Endothelial cell of hepatic sinusoid (primary cell): ENCODE data around the gene SRSF1.
"Not testable (repeated sequence)": the region's sequence is repeated elsewhere in the genome, so short reads cannot be mapped to it uniquely, and the experiment has no call there.

Experiments
- in situ Hi-C: cut with HindIII; loops from 2 replicates; pipeline ENCODE4 v1.10.0; 2017; ENCODE audit warnings: low sequenced_read_pairs

SRSF1 gene, protein sequence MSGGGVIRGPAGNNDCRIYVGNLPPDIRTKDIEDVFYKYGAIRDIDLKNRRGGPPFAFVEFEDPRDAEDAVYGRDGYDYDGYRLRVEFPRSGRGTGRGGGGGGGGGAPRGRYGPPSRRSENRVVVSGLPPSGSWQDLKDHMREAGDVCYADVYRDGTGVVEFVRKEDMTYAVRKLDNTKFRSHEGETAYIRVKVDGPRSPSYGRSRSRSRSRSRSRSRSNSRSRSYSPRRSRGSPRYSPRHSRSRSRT

DNA sequence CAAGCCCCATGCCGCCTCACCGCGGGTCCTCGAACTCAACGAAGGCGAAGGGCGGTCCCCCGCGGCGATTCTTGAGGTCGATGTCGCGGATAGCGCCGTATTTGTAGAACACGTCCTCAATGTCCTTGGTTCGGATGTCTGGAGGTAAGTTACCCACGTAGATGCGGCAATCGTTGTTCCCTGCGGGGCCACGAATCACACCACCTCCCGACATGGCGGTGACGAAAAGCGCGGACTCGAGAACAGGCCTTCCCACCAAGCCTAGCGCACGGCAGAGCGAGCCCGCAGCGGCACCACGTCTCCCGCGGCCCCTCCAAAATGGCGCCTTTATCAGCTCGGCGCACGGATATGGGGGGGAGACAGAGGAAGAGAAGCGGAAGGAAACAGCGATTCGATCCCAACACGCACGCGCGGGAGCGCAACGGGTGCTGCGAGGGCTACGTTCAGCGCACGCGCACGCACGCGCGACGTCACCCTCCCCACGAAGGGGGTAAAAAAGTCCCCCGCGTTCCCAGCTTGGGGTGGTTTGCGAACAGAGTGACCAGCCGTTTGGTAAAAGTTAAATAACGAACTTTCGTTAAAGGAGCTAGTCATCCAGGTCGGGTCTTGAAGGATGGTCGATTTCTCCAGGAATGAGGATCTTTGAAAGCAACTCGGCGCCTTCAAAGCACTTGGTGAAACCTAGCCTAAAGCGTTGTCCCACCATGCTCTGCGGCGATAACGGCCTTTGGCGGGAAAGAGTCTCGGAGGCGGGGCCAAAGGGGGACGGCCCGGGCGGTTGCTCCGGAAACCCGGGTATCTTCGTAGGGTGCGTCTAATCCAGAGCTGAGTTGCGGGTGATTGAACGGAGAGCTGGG lies at the start of gene SRSF1:
SRSF1 (minus strand) TSS at position 323 of the 857 bp plus-strand sequence; CDS start at position 214, 109 bp downstream.
- in situ Hi-C loops = no loop called here

- in situ Hi-C loops = no loop called here
These were observed 49.4 kb upstream of the SRSF1 start for GRCh38 chr17:58056476-58056875.

GRCh38 chr17:58054641-58055040 lies 47.6 kb upstream of the SRSF1 start:
- in situ Hi-C loops = loop anchor here (5.0 kb wide), 1 partner anchor 73 kb away; no protein-coding TSS in a partner anchor

GRCh38 chr17:58052945-58053715 lies 46.1 kb upstream of the SRSF1 start:
- in situ Hi-C loops = loop anchor here (5.0 kb wide), 1 partner anchor 74 kb away; no protein-coding TSS in a partner anchor

DNA sequence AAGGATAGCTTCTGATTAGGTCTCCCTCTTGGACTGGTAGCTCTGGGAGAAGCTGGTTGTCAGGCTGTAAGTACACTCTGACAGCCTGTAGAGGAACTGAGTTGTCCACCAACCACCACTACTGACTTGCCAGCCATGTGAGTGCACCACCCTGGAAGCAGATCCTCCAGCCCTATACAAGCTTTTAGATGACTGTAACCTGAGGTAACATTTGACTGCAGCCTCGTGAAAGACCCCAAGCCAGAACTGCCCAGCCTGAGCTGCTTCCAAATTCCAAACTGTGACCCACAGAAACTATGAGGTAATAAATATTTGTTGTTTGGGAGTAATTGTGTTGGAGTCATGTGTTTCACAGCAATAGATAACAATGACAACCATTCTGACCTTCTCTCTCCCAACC lies 45.4 kb upstream of the SRSF1 start:
- in situ Hi-C loops = loop anchor here (5.0 kb wide), 1 partner anchor 75 kb away; no protein-coding TSS in a partner anchor

- in situ Hi-C loops = loop anchor here (5.0 kb wide), 1 partner anchor 76 kb away; no protein-coding TSS in a partner anchor
These were observed 44.4 kb upstream of the SRSF1 start for GRCh38 chr17:58051468-58051867.

DNA sequence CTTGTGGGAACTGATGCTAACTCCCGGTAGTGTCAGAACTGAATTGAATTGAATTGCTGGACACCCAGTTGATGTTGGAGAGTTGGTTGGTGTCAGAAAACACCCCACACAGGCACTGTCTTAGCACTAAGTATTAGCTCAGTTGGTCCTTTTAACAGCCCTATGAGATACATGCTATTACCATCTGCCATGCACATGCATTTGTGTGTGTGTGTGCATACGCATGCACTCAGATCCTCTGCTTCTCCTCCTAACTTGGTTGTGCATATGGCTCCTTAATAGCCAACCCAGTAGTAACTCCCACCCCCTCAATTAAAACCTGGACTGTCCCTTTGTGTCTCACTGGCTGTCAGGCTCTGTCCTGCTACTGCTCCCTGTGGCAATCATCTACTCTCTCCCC lies 43.9 kb upstream of the SRSF1 start:
- in situ Hi-C loops = loop anchor here (5.0 kb wide), 1 partner anchor 76 kb away; no protein-coding TSS in a partner anchor

- in situ Hi-C loops = no loop called here
These were observed 42.5 kb upstream of the SRSF1 start for GRCh38 chr17:58049533-58049932.

- in situ Hi-C loops = no loop called here
These were observed 40.5 kb upstream of the SRSF1 start for GRCh38 chr17:58047376-58048150.

- in situ Hi-C loops = no loop called here
These were observed 39.4 kb upstream of the SRSF1 start for GRCh38 chr17:58046239-58047094.

- in situ Hi-C loops = not testable (repeated sequence)
These were observed 37.2 kb upstream of the SRSF1 start for GRCh38 chr17:58044256-58044655.

- in situ Hi-C loops = no loop called here
These were observed 36.5 kb upstream of the SRSF1 start for GRCh38 chr17:58043221-58044181.

- in situ Hi-C loops = no loop called here
These were observed 34.1 kb upstream of the SRSF1 start for GRCh38 chr17:58041161-58041560.

DNA sequence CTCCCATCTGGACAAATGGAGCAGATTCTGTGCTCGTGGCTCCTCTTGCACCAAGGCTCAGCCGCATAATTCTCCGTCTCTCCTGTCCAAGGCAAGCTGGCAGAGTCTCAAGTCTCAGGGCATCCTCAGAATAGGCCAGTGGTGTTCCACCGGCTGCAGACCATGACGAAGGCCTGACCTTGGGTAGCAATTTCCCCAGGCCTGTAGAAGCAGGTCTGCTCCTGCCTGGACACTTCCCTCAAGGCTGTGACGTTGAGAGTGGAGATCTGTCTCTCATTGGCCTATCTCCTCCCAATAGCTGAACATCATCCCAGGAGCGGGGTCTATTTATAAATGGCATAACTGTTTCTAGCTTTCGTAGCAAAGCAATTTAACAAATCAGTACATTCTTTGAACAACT lies 33.3 kb upstream of the SRSF1 start:
- in situ Hi-C loops = no loop called here

GRCh38 chr17:58039975-58040374 lies 32.9 kb upstream of the SRSF1 start:
- in situ Hi-C loops = no loop called here

GRCh38 chr17:58032691-58033415 lies 25.8 kb upstream of the SRSF1 start:
- in situ Hi-C loops = no loop called here

DNA sequence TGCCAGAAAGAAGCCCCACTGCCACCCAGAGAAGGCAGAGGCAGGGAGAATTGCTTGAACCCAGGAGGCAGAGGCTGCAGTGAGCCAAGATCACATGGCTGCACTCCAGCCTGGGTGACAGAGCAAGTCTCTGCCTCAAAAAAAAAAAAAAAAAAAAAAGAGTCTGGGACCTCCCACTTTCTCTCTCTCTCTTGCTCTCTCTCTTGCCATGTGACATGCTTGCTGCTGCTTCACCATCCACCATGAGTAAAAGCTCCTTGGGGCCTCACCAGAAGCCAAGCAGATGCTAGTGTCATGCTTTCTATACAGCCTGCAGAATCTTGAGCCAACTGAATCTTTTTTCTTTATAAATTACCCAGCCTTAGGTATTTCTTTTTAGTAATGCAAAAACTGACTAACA lies 21.5 kb upstream of the SRSF1 start:
- in situ Hi-C loops = no loop called here

- in situ Hi-C loops = no loop called here
These were observed 13.4 kb upstream of the SRSF1 start for GRCh38 chr17:58020401-58020800.
